HepG2 (cell line): ENCODE measurements around the gene CFAP92. TPM values are rescaled to one million over a fixed set of nuclear protein-coding genes. Genes with fewer than 3 reads are reported as not detected.

Experiments used
- AGO2 ChIP-seq: fragments of 200-400 bp; formaldehyde crosslinking; optimal IDR thresholded peaks from 2 replicates; pipeline ENCODE3; 2017; ENCODE audit warnings: mild to moderate bottlenecking, low read depth, low read length, moderate library complexity
- AHR ChIP-seq: IDR thresholded peaks from 2 replicates; pipeline ENCODE4 v1.6.1; 2018; ENCODE audit warnings: missing genetic modification reagents, missing compliant biosample characterization
- HNRNPLL ChIP-seq: fragments of 200-400 bp; formaldehyde crosslinking; IDR thresholded peaks from 2 replicates; pipeline ENCODE4 v1.6.1; 2017; ENCODE audit warnings: mild to moderate bottlenecking, low read depth, low read length; ENCODE audit not compliant: poor library complexity, severe bottlenecking
- MTA1 ChIP-seq: sonication (generic); formaldehyde crosslinking; IDR thresholded peaks from 2 replicates; pipeline ENCODE4 v1.4.0; 2020; ENCODE audit warnings: missing genetic modification reagents, mild to moderate bottlenecking, borderline replicate concordance
- NBN ChIP-seq: fragments of 450-650 bp; conservative IDR thresholded peaks from 2 replicates; pipeline ENCODE4 v1.6.1; 2017
- PAWR ChIP-seq: sonication (generic); formaldehyde crosslinking; IDR thresholded peaks from 2 replicates; pipeline ENCODE4 v1.4.0; 2020; ENCODE audit warnings: missing genetic modification reagents, mild to moderate bottlenecking, borderline replicate concordance
- RFXAP ChIP-seq: sonication (generic); formaldehyde crosslinking; IDR thresholded peaks from 2 replicates; pipeline ENCODE4 v1.4.0; 2020; ENCODE audit warnings: missing genetic modification reagents, borderline replicate concordance
- RXRB ChIP-seq: IDR thresholded peaks from 2 replicates; pipeline ENCODE4 v1.6.1; 2016; ENCODE audit warnings: borderline replicate concordance, missing genetic modification reagents, missing compliant biosample characterization
- SAFB2 ChIP-seq: sonication (generic); formaldehyde crosslinking; IDR thresholded peaks from 2 replicates; pipeline ENCODE4 v1.5.1; 2020; ENCODE audit warnings: missing genetic modification reagents, low read depth, mild to moderate bottlenecking, borderline replicate concordance
- TBL1XR1 ChIP-seq: fragments of 150-350 bp; IDR thresholded peaks from 2 replicates; pipeline ENCODE4 v1.6.1; 2014; ENCODE audit warnings: borderline replicate concordance, low read length; ENCODE audit not compliant: partially characterized antibody
- ZNF121 ChIP-seq: sonication (generic); formaldehyde crosslinking; IDR thresholded peaks from 2 replicates; pipeline ENCODE4 v1.5.0; 2020; ENCODE audit warnings: mild to moderate bottlenecking, missing genetic modification reagents
- ZNF530 ChIP-seq: sonication (generic); formaldehyde crosslinking; IDR thresholded peaks from 2 replicates; pipeline ENCODE4 v1.5.0; 2020; ENCODE audit warnings: low read depth, mild to moderate bottlenecking, missing genetic modification reagents
- ZNF556 ChIP-seq: sonication (generic); formaldehyde crosslinking; IDR thresholded peaks from 2 replicates; pipeline ENCODE4 v1.4.0; 2020; ENCODE audit warnings: mild to moderate bottlenecking, missing genetic modification reagents, borderline replicate concordance
- ZNF644 ChIP-seq: IDR thresholded peaks from 2 replicates; pipeline ENCODE4 v1.6.1; 2016; ENCODE audit warnings: low read depth
- ZNF749 ChIP-seq: sonication (generic); formaldehyde crosslinking; IDR thresholded peaks from 2 replicates; pipeline ENCODE4 v1.8.0; 2022; ENCODE audit warnings: mild to moderate bottlenecking, missing genetic modification reagents, moderate library complexity, borderline replicate concordance
- polyA plus RNA-seq, 8 experiments: library from polyadenylated mRNA; depleted of rRNA in 3 of 8; stranded (reverse) in 7 of 8; unstranded in 1 of 8; fragments of >200 nt; fragmentation: Illumina TruSeq in 4 of 8; extraction: Trizol in 4 of 8; gene quantifications; 2 replicates each; pipeline versions ENCODE4 v1.2.1 to v1.2.3, GENCODE V29; 2011 to 2016; ENCODE audit warnings: low read depth in 4 of 8, missing spikeins in 1 of 8, mixed read lengths in 1 of 8; ENCODE audit not compliant: insufficient read depth in 1 of 8
- total RNA-seq, 5 experiments: library from RNA; depleted of rRNA; stranded (reverse); fragments of >200 nt; fragmentation: Illumina TruSeq; extraction: Trizol; gene quantifications; 2 replicates each; pipeline ENCODE4 v1.2.3, GENCODE V29; 2016; ENCODE audit warnings: low read depth in 1 of 5
- TF ChIP-seq, protein P1 (sequence below): IDR thresholded peaks from 2 replicates; pipeline ENCODE4 v1.6.1; 2016; ENCODE audit warnings: control low read depth
- TF ChIP-seq, protein P2 (sequence below): sonication (generic); formaldehyde crosslinking; IDR thresholded peaks from 2 replicates; pipeline ENCODE4 v1.5.1; 2020; ENCODE audit warnings: mild to moderate bottlenecking, moderate library complexity, missing genetic modification reagents
- TF ChIP-seq, protein P3 (sequence below): sonication (generic); formaldehyde crosslinking; IDR thresholded peaks from 2 replicates; pipeline ENCODE4 v1.4.0; 2020; ENCODE audit warnings: missing genetic modification reagents, borderline replicate concordance

The CFAP92 gene
- total and polyA plus RNA-seq, 2 of the 13 experiments (the other 11 are each of a cell fraction or from before 2014, with no cell fraction given) = 0.18 to 0.46 TPM

DNA sequence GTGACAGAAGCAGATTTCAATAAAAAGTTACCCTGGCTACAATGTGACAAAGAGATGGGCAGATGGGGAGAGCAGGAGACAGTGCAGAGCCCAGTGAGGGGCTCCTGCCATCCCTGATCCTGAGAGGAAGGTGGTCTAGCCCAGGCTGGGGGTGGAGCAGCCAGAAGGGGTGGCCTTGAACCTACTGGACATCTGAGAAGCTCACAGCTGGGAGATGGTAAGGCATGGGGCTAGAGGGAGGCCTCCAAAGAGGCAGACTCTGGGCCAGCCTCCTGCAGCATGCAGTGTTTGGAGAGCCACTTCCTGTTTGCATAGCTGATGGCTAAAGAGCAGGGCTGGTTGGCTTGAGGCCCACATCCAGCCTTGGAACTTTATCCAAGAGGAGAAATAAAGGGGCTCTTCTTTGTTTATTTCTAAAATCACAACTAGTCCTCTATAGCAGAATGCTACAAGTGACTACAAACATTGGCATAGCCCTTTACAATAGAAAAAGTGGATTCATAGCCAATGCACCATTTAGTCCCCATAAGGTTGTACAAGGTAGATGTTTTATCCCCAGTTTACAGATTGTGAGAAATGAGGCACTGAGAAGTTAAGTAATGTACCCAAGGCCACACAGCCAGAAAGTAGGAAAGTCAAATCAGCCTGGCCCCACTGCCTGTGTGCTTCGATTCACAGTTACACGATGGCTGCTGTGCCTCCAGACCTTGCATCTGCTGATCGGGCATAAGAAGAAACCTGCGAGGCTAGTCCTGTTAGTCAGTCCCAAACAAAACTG, 11.8 kb upstream of the CFAP92 start (continued):
- TF ChIP-seq AGO2 (no peak), PAWR (CRISPR knock-in tag) (no peak), MTA1 (CRISPR knock-in tag) (no peak), SAFB2 (CRISPR knock-in tag) (no peak), AHR (CRISPR knock-in tag) (no peak), RXRB (peak; percentile 34; the same call in 1 of the 2 replicates), RFXAP (CRISPR knock-in tag) (no peak), ZNF556 (CRISPR knock-in tag) (no peak), ZNF644 (CRISPR knock-in tag) (0 out of 2 replicates have a peak, but pooled peaks have one; percentile 58), HNRNPLL (no peak), NBN (no peak), ZNF530 (CRISPR knock-in tag) (no peak), ZNF749 (no peak), ZNF121 (no peak), TBL1XR1 (no peak)
- TF ChIP-seq, protein P1, sequence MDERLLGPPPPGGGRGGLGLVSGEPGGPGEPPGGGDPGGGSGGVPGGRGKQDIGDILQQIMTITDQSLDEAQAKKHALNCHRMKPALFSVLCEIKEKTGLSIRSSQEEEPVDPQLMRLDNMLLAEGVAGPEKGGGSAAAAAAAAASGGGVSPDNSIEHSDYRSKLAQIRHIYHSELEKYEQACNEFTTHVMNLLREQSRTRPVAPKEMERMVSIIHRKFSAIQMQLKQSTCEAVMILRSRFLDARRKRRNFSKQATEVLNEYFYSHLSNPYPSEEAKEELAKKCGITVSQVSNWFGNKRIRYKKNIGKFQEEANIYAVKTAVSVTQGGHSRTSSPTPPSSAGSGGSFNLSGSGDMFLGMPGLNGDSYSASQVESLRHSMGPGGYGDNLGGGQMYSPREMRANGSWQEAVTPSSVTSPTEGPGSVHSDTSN = no peak
- TF ChIP-seq, protein P2, sequence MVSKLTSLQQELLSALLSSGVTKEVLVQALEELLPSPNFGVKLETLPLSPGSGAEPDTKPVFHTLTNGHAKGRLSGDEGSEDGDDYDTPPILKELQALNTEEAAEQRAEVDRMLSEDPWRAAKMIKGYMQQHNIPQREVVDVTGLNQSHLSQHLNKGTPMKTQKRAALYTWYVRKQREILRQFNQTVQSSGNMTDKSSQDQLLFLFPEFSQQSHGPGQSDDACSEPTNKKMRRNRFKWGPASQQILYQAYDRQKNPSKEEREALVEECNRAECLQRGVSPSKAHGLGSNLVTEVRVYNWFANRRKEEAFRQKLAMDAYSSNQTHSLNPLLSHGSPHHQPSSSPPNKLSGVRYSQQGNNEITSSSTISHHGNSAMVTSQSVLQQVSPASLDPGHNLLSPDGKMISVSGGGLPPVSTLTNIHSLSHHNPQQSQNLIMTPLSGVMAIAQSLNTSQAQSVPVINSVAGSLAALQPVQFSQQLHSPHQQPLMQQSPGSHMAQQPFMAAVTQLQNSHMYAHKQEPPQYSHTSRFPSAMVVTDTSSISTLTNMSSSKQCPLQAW (CRISPR knock-in tag) = no peak
- TF ChIP-seq, protein P3, sequence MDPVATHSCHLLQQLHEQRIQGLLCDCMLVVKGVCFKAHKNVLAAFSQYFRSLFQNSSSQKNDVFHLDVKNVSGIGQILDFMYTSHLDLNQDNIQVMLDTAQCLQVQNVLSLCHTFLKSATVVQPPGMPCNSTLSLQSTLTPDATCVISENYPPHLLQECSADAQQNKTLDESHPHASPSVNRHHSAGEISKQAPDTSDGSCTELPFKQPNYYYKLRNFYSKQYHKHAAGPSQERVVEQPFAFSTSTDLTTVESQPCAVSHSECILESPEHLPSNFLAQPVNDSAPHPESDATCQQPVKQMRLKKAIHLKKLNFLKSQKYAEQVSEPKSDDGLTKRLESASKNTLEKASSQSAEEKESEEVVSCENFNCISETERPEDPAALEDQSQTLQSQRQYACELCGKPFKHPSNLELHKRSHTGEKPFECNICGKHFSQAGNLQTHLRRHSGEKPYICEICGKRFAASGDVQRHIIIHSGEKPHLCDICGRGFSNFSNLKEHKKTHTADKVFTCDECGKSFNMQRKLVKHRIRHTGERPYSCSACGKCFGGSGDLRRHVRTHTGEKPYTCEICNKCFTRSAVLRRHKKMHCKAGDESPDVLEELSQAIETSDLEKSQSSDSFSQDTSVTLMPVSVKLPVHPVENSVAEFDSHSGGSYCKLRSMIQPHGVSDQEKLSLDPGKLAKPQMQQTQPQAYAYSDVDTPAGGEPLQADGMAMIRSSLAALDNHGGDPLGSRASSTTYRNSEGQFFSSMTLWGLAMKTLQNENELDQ (CRISPR knock-in tag) = no peak
